Osteoblast (primary cell): ENCODE data around the gene PLEKHG4B. TPM values are rescaled to one million over a fixed set of nuclear protein-coding genes. Genes with fewer than 3 reads are reported as not detected.

ENCODE experiments used
- DNase-seq: peaks from one replicate; pipeline ENCODE4 v3.0.0; 2011; ENCODE audit warnings: low spot score, mixed read lengths; ENCODE audit not compliant: insufficient read length; ENCODE audit errors: missing footprints
- H2AFZ ChIP-seq: 2 replicates; pipeline ENCODE4 v1.6.0; 2011; ENCODE audit warnings: mild to moderate bottlenecking, low read length
- H3K27ac ChIP-seq: 2 replicates; pipeline ENCODE4 v1.5.1; 2011; ENCODE audit warnings: mild to moderate bottlenecking, low read depth, low read length, moderate library complexity
- H3K27me3 ChIP-seq: 2 replicates; pipeline ENCODE4 v1.6.0; 2012; ENCODE audit warnings: mild to moderate bottlenecking, control low read depth, inconsistent platforms, low read length, moderate library complexity; ENCODE audit not compliant: insufficient read depth
- H3K36me3 ChIP-seq: 2 replicates; pipeline ENCODE4 v1.5.1; 2011; ENCODE audit warnings: mild to moderate bottlenecking, low read length, control low read depth, moderate library complexity; ENCODE audit not compliant: insufficient read depth
- H3K4me1 ChIP-seq: 2 replicates; pipeline ENCODE4 v1.5.1; 2011; ENCODE audit warnings: mild to moderate bottlenecking, low read length, control low read depth, moderate library complexity; ENCODE audit not compliant: insufficient read depth
- H3K4me2 ChIP-seq: 2 replicates; pipeline ENCODE4 v1.6.0; 2011; ENCODE audit warnings: mild to moderate bottlenecking, low read length; ENCODE audit not compliant: insufficient read depth
- H3K4me3 ChIP-seq: fragments of 200-600 bp; sonication (generic); 3 replicates; pipeline ENCODE4 v1.5.1; 2012; ENCODE audit warnings: mild to moderate bottlenecking, low read length, inconsistent platforms; ENCODE audit not compliant: insufficient read depth
- H3K79me2 ChIP-seq: 2 replicates; pipeline ENCODE4 v1.6.0; 2012; ENCODE audit warnings: mild to moderate bottlenecking, low read length, control low read depth, inconsistent platforms; ENCODE audit not compliant: insufficient read depth
- H3K9me3 ChIP-seq: 2 replicates; pipeline ENCODE4 v1.5.1; 2011; ENCODE audit warnings: low read depth, low read length, control low read depth
- H4K20me1 ChIP-seq: 2 replicates; pipeline ENCODE4 v1.6.0; 2012; ENCODE audit warnings: mild to moderate bottlenecking, low read length, control low read depth; ENCODE audit not compliant: insufficient read depth
- CTCF ChIP-seq: IDR thresholded peaks from 2 replicates; pipeline ENCODE4 v1.5.1; 2011; ENCODE audit warnings: mild to moderate bottlenecking, low read depth, low read length, moderate library complexity; ENCODE audit errors: extremely low read depth
- total RNA-seq: library from RNA; depleted of rRNA; stranded (reverse); fragments of >200 nt; gene quantifications from 2 replicates; pipeline ENCODE4 v1.2.3, GENCODE V29; 2012

The PLEKHG4B gene
- total RNA-seq, 1 donor: 0.36 TPM

GRCh38 chr5:106587-106986, 14.6 kb downstream of the PLEKHG4B start:
- no peak for DNase-seq
- no peaks in the 10 kb centered on the region for H3K9me3 ChIP-seq
- H4K20me1 ChIP-seq: no peaks in the 10 kb centered on the region
- H3K27ac ChIP-seq: no peak overlapping the region
- peaks cover 41% of the 10 kb centered on the region for H3K27me3 ChIP-seq
- no peak for TF ChIP-seq CTCF
- H2AFZ ChIP-seq: no peak overlapping the region
- H3K4me1 ChIP-seq: no peaks in the 10 kb centered on the region
- H3K4me3 ChIP-seq: no peak overlapping the region
- no peaks in the 10 kb centered on the region for H3K36me3 ChIP-seq
- H3K4me2 ChIP-seq: no peak overlapping the region
- no peaks in the 10 kb centered on the region for H3K79me2 ChIP-seq

- Histone ChIP-seq H3K4me3 (no peak overlapping the region), H3K4me2 (no peak overlapping the region), H2AFZ (no peak overlapping the region), H3K27ac (no peak overlapping the region), H3K9me3 (no peaks in the 10 kb centered on the region), H3K4me1 (no peaks in the 10 kb centered on the region), H3K36me3 (no peaks in the 10 kb centered on the region), H3K27me3 (peaks cover 35% of the 10 kb centered on the region), H3K79me2 (no peaks in the 10 kb centered on the region), H4K20me1 (no peaks in the 10 kb centered on the region)
- TF ChIP-seq CTCF: no peak
- no peak for DNase-seq
These were observed 15.6 kb downstream of the PLEKHG4B start for GRCh38 chr5:107526-107925.

GRCh38 chr5:109826-110225, 17.9 kb downstream of the PLEKHG4B start:
- no peak for TF ChIP-seq CTCF
- H3K9me3 ChIP-seq: no peaks in the 10 kb centered on the region
- H3K27me3 ChIP-seq: peaks cover 19% of the 10 kb centered on the region
- no peak for DNase-seq
- H3K27ac ChIP-seq: no peak overlapping the region
- no peak overlapping the region for H3K4me3 ChIP-seq
- H3K4me1 ChIP-seq: no peaks in the 10 kb centered on the region
- H4K20me1 ChIP-seq: no peaks in the 10 kb centered on the region
- no peak overlapping the region for H2AFZ ChIP-seq
- no peak overlapping the region for H3K4me2 ChIP-seq
- no peaks in the 10 kb centered on the region for H3K79me2 ChIP-seq
- no peaks in the 10 kb centered on the region for H3K36me3 ChIP-seq

GRCh38 chr5:110270-110888, 18.4 kb downstream of the PLEKHG4B start:
- no peak for DNase-seq
- Histone ChIP-seq H3K9me3 (no peaks in the 10 kb centered on the region), H3K79me2 (no peaks in the 10 kb centered on the region), H3K27me3 (peaks cover 19% of the 10 kb centered on the region), H3K4me3 (no peak overlapping the region), H4K20me1 (no peaks in the 10 kb centered on the region), H3K36me3 (no peaks in the 10 kb centered on the region), H3K27ac (no peak overlapping the region), H3K4me1 (no peaks in the 10 kb centered on the region), H3K4me2 (no peak overlapping the region), H2AFZ (no peak overlapping the region)
- no peak for TF ChIP-seq CTCF
